T47D (cell line): ENCODE data around the gene CFAP410.

Experiments used
- DNase-seq, 2 experiments: peaks; one replicate each; pipeline versions ENCODE4 v3.0.0 to v3.0.0-alpha.2; 2011 to 2012; ENCODE audit warnings: low read depth in 1 of 2, low spot score in 1 of 2
- JUND ChIP-seq: IDR thresholded peaks from 2 replicates; pipeline ENCODE4 v1.6.1; 2012; ENCODE audit warnings: low read depth
- in situ Hi-C: cut with HindIII; loops from 2 replicates; pipeline ENCODE4 v1.10.0; 2016; ENCODE audit warnings: low sequenced_read_pairs, low pct_unique_long_range_greater_than_20kb

Gene CFAP410

GRCh38 chr21:44337941-44338895 is 972 bp downstream of the CFAP410 start:
- peak; percentile 69 to 82 for DNase-seq
- in situ Hi-C loops = no loop called here
- TF ChIP-seq JUND = no peak

- no peak for TF ChIP-seq JUND
- no peak for DNase-seq
- in situ Hi-C loops = no loop called here
Observed at GRCh38 chr21:44337449-44337848, 1.7 kb downstream of the CFAP410 start.

- no peak for DNase-seq
- in situ Hi-C loops = no loop called here
- TF ChIP-seq JUND = no peak
Observed at GRCh38 chr21:44335266-44336059, 3.7 kb downstream of the CFAP410 start.

GRCh38 chr21:44334329-44335030 is 4.7 kb downstream of the CFAP410 start:
- peak in 1 of 2 experiments; percentile 29 for DNase-seq
- in situ Hi-C loops = no loop called here
- no peak for TF ChIP-seq JUND

GRCh38 chr21:44333509-44334328 is 5.5 kb downstream of the CFAP410 start:
- in situ Hi-C loops = no loop called here
- DNase-seq = no peak
- no peak for TF ChIP-seq JUND

GRCh38 chr21:44332965-44333364 is 6.2 kb downstream of the CFAP410 start:
- TF ChIP-seq JUND = no peak
- in situ Hi-C loops = no loop called here
- DNase-seq = no peak

GRCh38 chr21:44332383-44332782 is 6.8 kb downstream of the CFAP410 start:
- TF ChIP-seq JUND = no peak
- in situ Hi-C loops = no loop called here
- no peak for DNase-seq

- DNase-seq = peak in 1 of 2 experiments; percentile 33
- in situ Hi-C loops = no loop called here
Observed at GRCh38 chr21:44331650-44332307, 7.4 kb downstream of the CFAP410 start.

GRCh38 chr21:44331209-44331608 is 8.0 kb downstream of the CFAP410 start:
- in situ Hi-C loops = no loop called here
- TF ChIP-seq JUND = no peak
- DNase-seq = no peak

More at GRCh38 chr21:44331650-44332307, 7.4 kb downstream of the CFAP410 start:
- no peak for TF ChIP-seq JUND

- in situ Hi-C loops = no loop called here
- DNase-seq = no peak
Observed at GRCh38 chr21:44330698-44331097, 8.5 kb downstream of the CFAP410 start.

GRCh38 chr21:44329971-44330681 is 9.1 kb downstream of the CFAP410 start:
- DNase-seq = no peak
- in situ Hi-C loops = no loop called here
- no peak for TF ChIP-seq JUND

More at GRCh38 chr21:44330698-44331097, 8.5 kb downstream of the CFAP410 start:
- TF ChIP-seq JUND = no peak
